ENCODE measurements around the gene GDAP2.

- TF ChIP-seq CTCF (IDR thresholded peaks at IDR 0.05 in 8 of 11, conservative IDR thresholded peaks at IDR 0.05 in 3 of 11) (no peak), POLR2A (IDR thresholded peaks at IDR 0.05) (no peak)
Measured at GRCh38 chr1:117899801-117900200, 29.6 kb downstream of the GDAP2 start.
